ENCODE results near the gene SPRED1. TPM values are rescaled to one million over a fixed set of nuclear protein-coding genes. Genes with fewer than 3 reads are reported as not detected.

Gene SPRED1
- polyA plus RNA-seq, 4 donors = 0.89 to 30.1 (median 3.5) TPM

- no peaks in the 10 kb centered on the region for H3K36me3 ChIP-seq (ENCODE audit: control insufficient read depth in 3 of 3, insufficient read depth in 2 of 3, low read depth in 1 of 3, low read length in 3 of 3)
- no peaks in the 10 kb centered on the region for H3K9me3 ChIP-seq (ENCODE audit: control insufficient read depth in 2 of 2, insufficient read depth in 1 of 2, low read depth in 1 of 2, low read length in 1 of 2)
- H3K27ac ChIP-seq (ENCODE audit: low read depth in 1 of 3, low read length in 2 of 3) = no peak overlapping the region
- WGBS, 3 donors = 21 to 55% (median 36%) methylated on average over 6 of the region's 6 CpGs
- H3K4me1 ChIP-seq (ENCODE audit: control insufficient read depth in 3 of 3, insufficient read depth in 2 of 3, low read depth in 1 of 3, low read length in 2 of 3) = no peaks in the 10 kb centered on the region
- DNase-seq (no peak), FAIRE-seq (no peak)
- H3K4me3 ChIP-seq (ENCODE audit: low read depth in 1 of 3, low read length in 3 of 3) = no peak overlapping the region
- H3K27me3 ChIP-seq (ENCODE audit: control insufficient read depth in 3 of 3, insufficient read depth in 3 of 3, low read length in 3 of 3) = no peaks in the 10 kb centered on the region
Observed at GRCh38 chr15:38243278-38244055, 9.2 kb upstream of the SPRED1 start.

- no peaks in the 10 kb centered on the region for H3K9me3 ChIP-seq (ENCODE audit: control insufficient read depth in 2 of 2, insufficient read depth in 1 of 2, low read depth in 1 of 2, low read length in 1 of 2)
- DNase-seq (no peak), FAIRE-seq (no peak)
- 70 to 90% (median 89%) methylated on average over 3 of the region's 3 CpGs for WGBS, 3 donors
- no peak overlapping the region for H3K4me3 ChIP-seq (ENCODE audit: low read depth in 1 of 3, low read length in 3 of 3)
- H3K4me1 ChIP-seq (ENCODE audit: control insufficient read depth in 3 of 3, insufficient read depth in 2 of 3, low read depth in 1 of 3, low read length in 2 of 3) = peaks cover 0 to 6% (median 0%) of the 10 kb centered on the region in 3 donors
- H3K36me3 ChIP-seq (ENCODE audit: control insufficient read depth in 3 of 3, insufficient read depth in 2 of 3, low read depth in 1 of 3, low read length in 3 of 3) = no peaks in the 10 kb centered on the region
- no peak overlapping the region for H3K27ac ChIP-seq (ENCODE audit: low read depth in 1 of 3, low read length in 2 of 3)
- H3K27me3 ChIP-seq (ENCODE audit: control insufficient read depth in 3 of 3, insufficient read depth in 3 of 3, low read length in 3 of 3) = no peaks in the 10 kb centered on the region
Observed at GRCh38 chr15:38247336-38247735, 5.3 kb upstream of the SPRED1 start.

- Histone ChIP-seq H3K9me3 (ENCODE audit: control insufficient read depth in 2 of 2, insufficient read depth in 1 of 2, low read depth in 1 of 2, low read length in 1 of 2) (no peaks in the 10 kb centered on the region), H3K4me1 (ENCODE audit: control insufficient read depth in 3 of 3, insufficient read depth in 2 of 3, low read depth in 1 of 3, low read length in 2 of 3) (peaks cover 0 to 9% (median 0%) of the 10 kb centered on the region in 3 donors), H3K4me3 (ENCODE audit: low read depth in 1 of 3, low read length in 3 of 3) (peak overlapping the region; percentile 60 to 99 (median 90)), H3K27me3 (ENCODE audit: control insufficient read depth in 3 of 3, insufficient read depth in 3 of 3, low read length in 3 of 3) (no peaks in the 10 kb centered on the region), H3K36me3 (ENCODE audit: control insufficient read depth in 3 of 3, insufficient read depth in 2 of 3, low read depth in 1 of 3, low read length in 3 of 3) (no peaks in the 10 kb centered on the region), H3K27ac (ENCODE audit: low read depth in 1 of 3, low read length in 2 of 3) (peak overlapping the region in 2 of 3 donors; percentile 96 to 97)
- peak; percentile 36 to 57 for DNase-seq
- WGBS, 3 donors = 0% methylated on average over 4 of the region's 4 CpGs
- FAIRE-seq = no peak
Observed at GRCh38 chr15:38253351-38253781, 730 bp downstream of the SPRED1 start.

- Histone ChIP-seq H3K27ac (ENCODE audit: low read depth in 1 of 3, low read length in 2 of 3) (peak overlapping the region in 2 of 3 donors; percentile 48 to 96), H3K9me3 (ENCODE audit: control insufficient read depth in 2 of 2, insufficient read depth in 1 of 2, low read depth in 1 of 2, low read length in 1 of 2) (no peaks in the 10 kb centered on the region), H3K4me3 (ENCODE audit: low read depth in 1 of 3, low read length in 3 of 3) (peak overlapping the region in 2 of 3 donors; percentile 60 to 90), H3K36me3 (ENCODE audit: control insufficient read depth in 3 of 3, insufficient read depth in 2 of 3, low read depth in 1 of 3, low read length in 3 of 3) (no peaks in the 10 kb centered on the region), H3K4me1 (ENCODE audit: control insufficient read depth in 3 of 3, insufficient read depth in 2 of 3, low read depth in 1 of 3, low read length in 2 of 3) (peaks cover 0 to 9% (median 0%) of the 10 kb centered on the region in 3 donors), H3K27me3 (ENCODE audit: control insufficient read depth in 3 of 3, insufficient read depth in 3 of 3, low read length in 3 of 3) (no peaks in the 10 kb centered on the region)
- no peak for FAIRE-seq
- DNase-seq = peak; percentile 62 to 74
- 1 to 2% (median 2%) methylated on average over 15 of the region's 15 CpGs for WGBS, 3 donors
Observed at GRCh38 chr15:38254051-38254883, 1.6 kb downstream of the SPRED1 start.

- H3K27me3 ChIP-seq (ENCODE audit: control insufficient read depth in 3 of 3, insufficient read depth in 3 of 3, low read length in 3 of 3) = no peaks in the 10 kb centered on the region
- H3K4me3 ChIP-seq (ENCODE audit: low read depth in 1 of 3, low read length in 3 of 3) = no peak overlapping the region
- WGBS, 3 donors = 52 to 75% (median 75%) methylated on average over 2 of the region's 2 CpGs
- no peaks in the 10 kb centered on the region for H3K9me3 ChIP-seq (ENCODE audit: control insufficient read depth in 2 of 2, insufficient read depth in 1 of 2, low read depth in 1 of 2, low read length in 1 of 2)
- H3K27ac ChIP-seq (ENCODE audit: low read depth in 1 of 3, low read length in 2 of 3) = no peak overlapping the region
- FAIRE-seq (no peak), DNase-seq (no peak)
- H3K36me3 ChIP-seq (ENCODE audit: control insufficient read depth in 3 of 3, insufficient read depth in 2 of 3, low read depth in 1 of 3, low read length in 3 of 3) = no peaks in the 10 kb centered on the region
- peaks cover 0 to 5% (median 0%) of the 10 kb centered on the region in 3 donors for H3K4me1 ChIP-seq (ENCODE audit: control insufficient read depth in 3 of 3, insufficient read depth in 2 of 3, low read depth in 1 of 3, low read length in 2 of 3)
Observed at GRCh38 chr15:38255690-38256089, 3.1 kb downstream of the SPRED1 start.

- Histone ChIP-seq H3K9me3 (ENCODE audit: control insufficient read depth in 2 of 2, insufficient read depth in 1 of 2, low read depth in 1 of 2, low read length in 1 of 2) (no peaks in the 10 kb centered on the region), H3K27ac (ENCODE audit: low read depth in 1 of 3, low read length in 2 of 3) (no peak overlapping the region), H3K36me3 (ENCODE audit: control insufficient read depth in 3 of 3, insufficient read depth in 2 of 3, low read depth in 1 of 3, low read length in 3 of 3) (no peaks in the 10 kb centered on the region), H3K27me3 (ENCODE audit: control insufficient read depth in 3 of 3, insufficient read depth in 3 of 3, low read length in 3 of 3) (no peaks in the 10 kb centered on the region), H3K4me1 (ENCODE audit: control insufficient read depth in 3 of 3, insufficient read depth in 2 of 3, low read depth in 1 of 3, low read length in 2 of 3) (peaks cover 0 to 2% (median 0%) of the 10 kb centered on the region in 3 donors), H3K4me3 (ENCODE audit: low read depth in 1 of 3, low read length in 3 of 3) (no peak overlapping the region)
- FAIRE-seq = no peak
- no peak for DNase-seq
- WGBS, 3 donors = 32 to 40% (median 40%) methylated on average over 2 of the region's 2 CpGs
Observed at GRCh38 chr15:38257676-38258075, 5.0 kb downstream of the SPRED1 start.

GRCh38 chr15:38259134-38259533, 6.5 kb downstream of the SPRED1 start:
- Histone ChIP-seq H3K27me3 (ENCODE audit: control insufficient read depth in 3 of 3, insufficient read depth in 3 of 3, low read length in 3 of 3) (no peaks in the 10 kb centered on the region), H3K27ac (ENCODE audit: low read depth in 1 of 3, low read length in 2 of 3) (no peak overlapping the region), H3K4me1 (ENCODE audit: control insufficient read depth in 3 of 3, insufficient read depth in 2 of 3, low read depth in 1 of 3, low read length in 2 of 3) (peaks cover 0 to 2% (median 0%) of the 10 kb centered on the region in 3 donors), H3K36me3 (ENCODE audit: control insufficient read depth in 3 of 3, insufficient read depth in 2 of 3, low read depth in 1 of 3, low read length in 3 of 3) (no peaks in the 10 kb centered on the region), H3K9me3 (ENCODE audit: control insufficient read depth in 2 of 2, insufficient read depth in 1 of 2, low read depth in 1 of 2, low read length in 1 of 2) (no peaks in the 10 kb centered on the region), H3K4me3 (ENCODE audit: low read depth in 1 of 3, low read length in 3 of 3) (no peak overlapping the region)
- DNase-seq (no peak), FAIRE-seq (no peak)
- WGBS, 3 donors = 94 to 98% (median 94%) methylated on average over 2 of the region's 2 CpGs

GRCh38 chr15:38260077-38260476, 7.4 kb downstream of the SPRED1 start:
- FAIRE-seq (no peak), DNase-seq (no peak)
- Histone ChIP-seq H3K27ac (ENCODE audit: low read depth in 1 of 3, low read length in 2 of 3) (no peak overlapping the region), H3K27me3 (ENCODE audit: control insufficient read depth in 3 of 3, insufficient read depth in 3 of 3, low read length in 3 of 3) (no peaks in the 10 kb centered on the region), H3K9me3 (ENCODE audit: control insufficient read depth in 2 of 2, insufficient read depth in 1 of 2, low read depth in 1 of 2, low read length in 1 of 2) (no peaks in the 10 kb centered on the region), H3K36me3 (ENCODE audit: control insufficient read depth in 3 of 3, insufficient read depth in 2 of 3, low read depth in 1 of 3, low read length in 3 of 3) (no peaks in the 10 kb centered on the region), H3K4me3 (ENCODE audit: low read depth in 1 of 3, low read length in 3 of 3) (no peak overlapping the region), H3K4me1 (ENCODE audit: control insufficient read depth in 3 of 3, insufficient read depth in 2 of 3, low read depth in 1 of 3, low read length in 2 of 3) (peaks cover 0 to 2% (median 0%) of the 10 kb centered on the region in 3 donors)
- 70 to 78% (median 75%) methylated on average over 2 of the region's 2 CpGs for WGBS, 3 donors

All from small intestine (tissue), 7 donors.